ENCODE results near the gene RC3H1.

- TF ChIP-seq CTCF (IDR thresholded peaks at IDR 0.05): no peak
- TF ChIP-seq POLR2A (IDR thresholded peaks at IDR 0.05): no peak
Observed at GRCh38 chr1:173920861-173921260, 101.3 kb downstream of the RC3H1 start.

All from heart left ventricle (tissue), 13 donors.